IPS-15b (cell line): ENCODE data around the gene HBE1.

Experiments
- H3K27me3 ChIP-seq: one replicate; pipeline ENCODE4 v1.6.1; 2013; ENCODE audit warnings: low read length; ENCODE audit not compliant: control insufficient read depth, insufficient read depth
- H3K36me3 ChIP-seq: one replicate; pipeline ENCODE4 v1.6.1; 2013; ENCODE audit warnings: low read length; ENCODE audit not compliant: control insufficient read depth, insufficient read depth
- H3K4me1 ChIP-seq: one replicate; pipeline ENCODE4 v1.6.1; 2013; ENCODE audit warnings: mild to moderate bottlenecking, low read length; ENCODE audit not compliant: control insufficient read depth, insufficient read depth
- H3K4me3 ChIP-seq: one replicate; pipeline ENCODE4 v1.5.1; 2013; ENCODE audit warnings: low read depth, low read length
- H3K9ac ChIP-seq: one replicate; pipeline ENCODE4 v1.6.1; 2013; ENCODE audit warnings: low read depth, mild to moderate bottlenecking, low read length
- H3K9me3 ChIP-seq: one replicate; pipeline ENCODE4 v1.6.1; 2013; ENCODE audit warnings: mild to moderate bottlenecking, low read length; ENCODE audit not compliant: control insufficient read depth, insufficient read depth

Gene HBE1

GRCh38 chr11:5240056-5240455, 29.7 kb downstream of the HBE1 start:
- Histone ChIP-seq H3K4me3 (no peak overlapping the region), H3K36me3 (no peaks in the 10 kb centered on the region), H3K9me3 (no peaks in the 10 kb centered on the region), H3K9ac (no peak overlapping the region), H3K4me1 (no peaks in the 10 kb centered on the region), H3K27me3 (no peaks in the 10 kb centered on the region)

- Histone ChIP-seq H3K9me3 (no peaks in the 10 kb centered on the region), H3K9ac (no peak overlapping the region), H3K4me3 (no peak overlapping the region), H3K36me3 (no peaks in the 10 kb centered on the region), H3K4me1 (no peaks in the 10 kb centered on the region), H3K27me3 (no peaks in the 10 kb centered on the region)
Observed at GRCh38 chr11:5239046-5239445, 30.7 kb downstream of the HBE1 start.

GRCh38 chr11:5238486-5238885, 31.3 kb downstream of the HBE1 start:
- Histone ChIP-seq H3K9me3 (no peaks in the 10 kb centered on the region), H3K4me3 (no peak overlapping the region), H3K9ac (no peak overlapping the region), H3K36me3 (no peaks in the 10 kb centered on the region), H3K4me1 (no peaks in the 10 kb centered on the region), H3K27me3 (no peaks in the 10 kb centered on the region)

GRCh38 chr11:5237420-5237819, 32.3 kb downstream of the HBE1 start:
- Histone ChIP-seq H3K36me3 (no peaks in the 10 kb centered on the region), H3K27me3 (no peaks in the 10 kb centered on the region), H3K4me1 (no peaks in the 10 kb centered on the region), H3K4me3 (no peak overlapping the region), H3K9me3 (no peaks in the 10 kb centered on the region), H3K9ac (no peak overlapping the region)

GRCh38 chr11:5235364-5236095, 34.2 kb downstream of the HBE1 start:
- no peaks in the 10 kb centered on the region for H3K27me3 ChIP-seq
- H3K9me3 ChIP-seq, result no peaks in the 10 kb centered on the region
- no peaks in the 10 kb centered on the region for H3K4me1 ChIP-seq
- no peak overlapping the region for H3K4me3 ChIP-seq
- H3K36me3 ChIP-seq, result no peaks in the 10 kb centered on the region
- no peak overlapping the region for H3K9ac ChIP-seq

- no peak within 1 kb of the TSS for H3K9ac ChIP-seq
- no peaks in the 10 kb centered on the region for H3K4me1 ChIP-seq
- no peak within 1 kb of the TSS for H3K4me3 ChIP-seq
- no peaks in the 10 kb centered on the region for H3K27me3 ChIP-seq
- H3K36me3 ChIP-seq, result no peaks in the 10 kb centered on the region
- no peaks in the 10 kb centered on the region for H3K9me3 ChIP-seq
Observed at GRCh38 chr11:5234381-5234834, 35.3 kb downstream of the HBE1 start, which contains the start of gene HBD. Gene HBD, minus strand, starts transcription at chr11:5234483. Its CDS starts 50 bp downstream, at chr11:5234433.

- no peaks in the 10 kb centered on the region for H3K9me3 ChIP-seq
- no peak overlapping the region for H3K4me3 ChIP-seq
- H3K27me3 ChIP-seq, result no peaks in the 10 kb centered on the region
- H3K9ac ChIP-seq, result no peak overlapping the region
- H3K4me1 ChIP-seq, result no peaks in the 10 kb centered on the region
- no peaks in the 10 kb centered on the region for H3K36me3 ChIP-seq
Observed at GRCh38 chr11:5233307-5233706, 36.4 kb downstream of the HBE1 start.

GRCh38 chr11:5232821-5233220, 36.9 kb downstream of the HBE1 start:
- Histone ChIP-seq H3K36me3 (no peaks in the 10 kb centered on the region), H3K9me3 (no peaks in the 10 kb centered on the region), H3K27me3 (no peaks in the 10 kb centered on the region), H3K4me1 (no peaks in the 10 kb centered on the region), H3K4me3 (no peak overlapping the region), H3K9ac (no peak overlapping the region)

GRCh38 chr11:5232176-5232575, 37.6 kb downstream of the HBE1 start:
- no peaks in the 10 kb centered on the region for H3K36me3 ChIP-seq
- H3K4me1 ChIP-seq, result no peaks in the 10 kb centered on the region
- no peaks in the 10 kb centered on the region for H3K27me3 ChIP-seq
- H3K4me3 ChIP-seq, result no peak overlapping the region
- H3K9ac ChIP-seq, result no peak overlapping the region
- H3K9me3 ChIP-seq, result no peaks in the 10 kb centered on the region

- Histone ChIP-seq H3K36me3 (no peaks in the 10 kb centered on the region), H3K9me3 (no peaks in the 10 kb centered on the region), H3K9ac (no peak overlapping the region), H3K4me3 (no peak overlapping the region), H3K4me1 (no peaks in the 10 kb centered on the region), H3K27me3 (no peaks in the 10 kb centered on the region)
Observed at GRCh38 chr11:5231111-5231510, 38.6 kb downstream of the HBE1 start.

- no peaks in the 10 kb centered on the region for H3K27me3 ChIP-seq
- H3K9me3 ChIP-seq, result no peaks in the 10 kb centered on the region
- no peak overlapping the region for H3K9ac ChIP-seq
Observed at GRCh38 chr11:5230266-5230665, 39.5 kb downstream of the HBE1 start.

GRCh38 chr11:5229796-5230195, 39.9 kb downstream of the HBE1 start:
- Histone ChIP-seq H3K27me3 (no peaks in the 10 kb centered on the region), H3K36me3 (no peaks in the 10 kb centered on the region), H3K9me3 (no peaks in the 10 kb centered on the region), H3K4me1 (no peaks in the 10 kb centered on the region), H3K9ac (no peak overlapping the region), H3K4me3 (no peak overlapping the region)

More at GRCh38 chr11:5230266-5230665, 39.5 kb downstream of the HBE1 start:
- Histone ChIP-seq H3K4me1 (no peaks in the 10 kb centered on the region), H3K36me3 (no peaks in the 10 kb centered on the region), H3K4me3 (no peak overlapping the region)
